HG03469 (cell line): ENCODE measurements around the gene ZNF837.

Experiments
- ATAC-seq: cut with Tn5 transposase; IDR thresholded peaks from one replicate; pipeline ENCODE4 v1.9.1; 2021; ENCODE audit warnings: mild to moderate bottlenecking, moderate library complexity, moderate number of reproducible peaks; ENCODE audit not compliant: unreplicated experiment

ZNF837 gene

DNA sequence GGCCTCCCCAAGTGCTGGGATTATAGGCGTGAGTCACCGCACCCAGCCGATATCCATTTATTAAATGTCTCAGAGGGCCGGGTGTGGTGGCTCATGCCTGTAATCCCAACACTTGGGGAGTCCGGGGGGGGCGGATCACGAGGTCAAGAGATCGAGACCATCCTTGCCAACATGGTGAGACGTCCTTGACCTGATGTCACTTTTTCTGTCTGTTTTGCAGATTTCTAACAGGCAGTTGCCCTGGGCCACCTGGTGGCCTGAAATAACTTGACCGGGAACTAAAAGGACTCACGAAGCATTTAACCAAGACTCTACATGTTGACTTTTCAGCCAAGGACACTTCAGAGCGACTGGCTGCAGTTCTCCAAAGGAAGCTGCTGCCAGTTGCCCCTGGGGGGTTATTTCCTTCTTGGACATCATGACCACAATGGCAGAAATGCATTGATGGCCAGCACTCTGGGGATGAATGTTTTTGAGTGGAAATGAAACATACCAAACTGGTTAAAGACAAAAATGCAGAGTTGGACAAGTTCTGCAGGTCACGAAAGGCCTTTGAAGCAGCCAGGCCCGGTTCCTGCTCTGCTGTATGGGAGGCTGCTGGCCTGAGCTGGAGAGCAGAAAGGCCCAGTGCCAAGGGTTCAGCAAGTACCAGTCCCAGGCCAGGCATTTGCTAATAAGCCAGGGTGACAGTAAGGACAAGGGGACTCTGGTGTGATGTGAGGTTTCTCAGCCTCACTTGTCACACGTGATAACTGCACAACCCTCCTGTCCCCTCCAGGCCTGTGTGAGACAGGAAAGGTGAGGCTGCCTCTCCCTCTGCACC lies 8.3 kb downstream of the ZNF837 start:
- no peak for ATAC-seq

DNA sequence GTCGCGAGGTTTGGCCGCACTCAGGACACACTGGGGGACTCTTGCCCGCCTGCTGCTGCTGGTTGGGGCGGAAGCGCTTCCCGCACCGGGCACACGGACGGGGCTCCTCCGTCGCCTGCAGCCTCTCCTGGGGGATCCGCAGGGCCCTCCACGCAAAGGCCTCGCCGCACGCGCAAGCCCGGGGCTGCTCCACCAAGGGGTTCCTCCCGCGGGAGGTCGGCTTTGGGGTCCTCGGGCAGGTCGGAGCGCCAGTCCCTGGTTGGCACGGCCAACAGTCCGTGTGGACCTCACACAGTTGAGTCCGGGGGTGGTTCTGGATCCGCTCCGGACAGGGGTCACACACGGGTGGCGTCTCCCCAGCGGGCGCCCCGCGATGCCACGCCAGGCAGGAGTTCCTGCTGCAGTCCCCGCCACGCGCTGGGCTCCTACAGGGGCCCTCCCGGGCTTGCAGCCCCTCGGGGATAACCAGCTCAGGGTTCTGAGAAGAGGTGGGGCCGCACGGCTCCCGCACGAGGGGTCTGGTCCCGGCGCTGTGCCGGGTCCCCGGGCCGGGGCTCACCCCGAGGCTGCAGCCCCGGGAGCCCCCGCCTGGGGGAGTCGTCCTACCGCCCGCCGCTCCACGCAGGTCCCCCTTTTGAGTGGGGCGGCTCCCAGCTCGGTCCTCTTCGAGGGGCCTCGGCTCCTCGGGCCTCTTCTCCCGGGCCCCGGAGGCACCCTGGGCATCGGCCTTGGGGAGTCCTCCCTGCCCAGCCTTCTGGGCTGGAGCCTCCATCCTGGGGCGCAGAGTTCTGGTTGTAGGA lies 12.1 kb downstream of the ZNF837 start:
- ATAC-seq, result no peak

DNA sequence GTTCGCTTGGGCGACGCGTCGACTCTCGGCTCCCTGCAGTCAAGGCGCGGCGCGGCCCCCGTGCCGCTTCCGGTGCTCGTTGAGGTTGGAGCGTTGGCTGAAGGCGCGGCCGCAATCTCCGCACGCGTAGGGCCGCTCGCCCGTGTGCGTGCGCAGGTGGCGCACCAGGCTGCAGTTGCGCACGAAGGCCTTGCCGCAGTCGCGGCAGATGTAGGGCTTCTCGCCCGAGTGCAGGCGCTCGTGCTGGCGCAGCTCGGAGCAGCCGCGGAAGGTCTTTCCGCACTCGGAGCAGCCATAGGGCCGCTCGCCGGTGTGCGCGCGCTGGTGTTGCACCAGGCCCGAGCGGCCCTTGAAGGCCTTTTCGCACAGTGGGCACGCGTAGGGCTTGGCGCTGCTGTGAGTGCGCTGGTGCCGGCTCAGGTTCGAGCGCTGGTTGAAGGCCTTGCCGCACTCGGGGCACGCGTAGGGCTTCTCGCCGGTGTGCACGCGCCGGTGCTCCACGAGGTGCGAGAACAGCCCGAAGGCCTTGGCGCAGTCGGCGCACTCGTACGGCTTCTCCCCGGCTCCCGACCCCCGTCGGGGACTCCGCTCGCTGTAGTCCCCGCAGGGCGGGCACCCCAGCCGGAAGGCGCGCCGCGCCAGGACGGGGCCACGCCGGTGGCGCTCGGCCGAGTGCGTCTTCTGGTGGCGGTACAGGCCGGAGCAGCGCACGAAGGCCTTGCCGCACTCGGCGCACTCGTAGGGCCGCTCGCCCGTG lies 13.0 kb downstream of the ZNF837 start:
- no peak for ATAC-seq

DNA sequence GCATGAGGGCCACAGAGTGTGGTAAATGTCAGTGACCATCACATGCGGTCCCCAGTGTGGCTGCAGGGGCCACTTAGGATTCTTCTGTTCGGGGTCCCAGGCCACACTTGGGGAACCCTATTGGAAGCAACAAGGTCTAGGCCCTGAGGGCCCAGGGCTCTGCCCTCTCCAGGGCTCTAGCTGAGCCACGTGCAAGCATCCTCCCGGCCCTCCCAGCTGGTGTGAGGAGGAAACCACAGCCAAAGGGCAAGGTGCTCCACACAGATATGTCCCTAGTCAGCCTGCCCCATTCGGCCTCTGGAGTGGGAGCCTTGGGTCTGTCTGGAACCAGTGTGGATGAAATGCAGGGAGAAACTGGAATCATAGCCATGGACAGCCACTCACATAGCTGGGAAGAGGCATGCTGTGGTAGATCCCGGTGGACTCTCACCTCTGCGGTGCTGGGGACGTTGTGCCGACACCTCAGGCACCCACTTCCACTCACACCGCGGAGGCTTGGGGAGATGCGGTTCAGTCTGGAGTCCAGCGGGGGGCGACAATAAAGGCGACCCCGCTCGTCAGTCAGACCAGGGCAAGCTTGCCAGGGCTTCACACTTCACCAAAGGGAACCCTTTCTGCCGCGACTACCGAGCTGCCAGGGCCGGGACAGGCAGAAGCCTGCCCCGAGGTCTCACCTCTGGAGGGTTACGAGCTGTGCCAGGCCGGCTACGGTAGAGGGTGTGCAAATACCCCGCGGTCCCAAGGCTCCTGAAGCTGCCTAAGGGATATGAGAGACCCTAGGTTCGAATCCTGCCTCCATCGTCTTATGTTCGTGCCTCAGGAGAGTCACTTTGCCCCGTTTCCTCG lies 14.0 kb downstream of the ZNF837 start:
- ATAC-seq, result no peak

DNA sequence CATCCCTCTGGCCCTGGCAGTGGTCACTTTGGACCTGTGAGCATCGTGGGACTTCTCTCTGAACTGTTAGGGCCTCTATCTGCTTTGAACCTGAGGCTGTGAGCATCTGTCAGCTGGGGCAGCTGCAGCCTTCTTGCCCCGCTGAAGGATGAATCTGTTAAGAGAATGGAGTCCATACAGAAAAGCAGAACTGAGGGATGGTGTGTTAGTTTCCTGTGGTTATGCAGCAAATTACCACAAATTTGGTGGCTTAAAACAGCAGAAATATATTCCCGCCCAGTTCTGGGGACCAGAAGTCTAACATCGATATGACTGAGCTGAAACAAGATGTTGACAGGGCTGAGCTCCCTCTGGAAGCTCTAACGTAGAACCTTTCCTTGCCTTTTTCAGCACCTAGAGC lies 16.7 kb downstream of the ZNF837 start:
- ATAC-seq, result no peak

DNA sequence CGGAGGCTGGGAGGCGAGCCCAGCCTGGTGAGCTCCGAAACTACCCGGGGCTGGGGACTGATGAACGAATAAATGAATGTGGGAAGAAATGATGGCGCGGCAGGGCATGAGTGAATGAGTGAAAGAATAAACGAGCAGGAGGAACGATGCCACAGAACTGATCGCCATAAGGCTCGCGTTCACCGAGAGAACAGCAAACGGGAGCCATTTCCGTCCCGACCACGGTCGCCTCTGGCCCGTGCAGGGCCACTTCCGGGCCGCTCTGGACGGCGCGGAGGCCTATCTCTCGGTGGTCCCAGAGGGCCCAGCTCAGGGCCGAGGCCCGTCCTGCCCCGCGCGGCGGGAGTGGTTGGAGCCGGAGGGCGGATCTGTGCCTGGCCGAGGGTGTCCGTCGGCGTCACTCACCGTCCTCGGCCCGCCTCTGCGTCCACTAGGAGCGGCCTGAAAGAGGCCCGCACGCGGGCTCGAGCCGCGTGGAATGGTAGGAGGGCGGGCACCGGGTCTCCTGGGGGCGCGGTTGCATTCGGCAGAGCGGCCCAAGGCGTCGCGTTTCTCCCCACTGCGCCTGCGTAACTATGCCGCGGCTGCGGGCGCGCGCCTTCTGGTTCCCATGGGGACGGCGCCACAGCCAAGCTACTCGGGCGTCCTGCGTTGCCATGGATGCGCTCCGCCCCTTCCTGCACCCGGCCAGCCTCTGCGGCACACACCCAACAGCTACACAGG lies 18.4 kb downstream of the ZNF837 start, which contains the start of gene ZNF497:
Gene ZNF497, minus strand, starts transcription at position 480 of the 723 bp plus-strand sequence. CDS start 5,116 bp downstream, outside the sequence.
- peak; percentile 68 for ATAC-seq

DNA sequence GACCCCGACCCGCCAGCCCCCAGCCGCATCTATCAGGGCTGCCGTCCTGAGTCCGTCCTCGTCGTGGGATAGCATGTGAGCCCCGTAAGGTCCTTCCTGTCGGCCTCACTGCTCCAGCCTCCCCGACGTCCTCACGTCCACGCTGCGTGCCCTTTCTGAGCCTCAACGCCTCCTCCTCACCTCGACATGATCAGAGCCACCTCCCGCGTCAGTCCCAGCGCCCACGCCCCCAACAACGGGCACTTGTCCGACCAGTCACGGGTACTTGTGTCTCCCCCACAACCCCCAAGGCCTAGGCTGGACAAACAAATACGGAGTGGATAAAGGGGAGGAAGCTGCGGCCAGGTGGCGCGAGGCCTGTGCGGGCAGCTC lies 18.9 kb downstream of the ZNF837 start:
- ATAC-seq, result no peak

DNA sequence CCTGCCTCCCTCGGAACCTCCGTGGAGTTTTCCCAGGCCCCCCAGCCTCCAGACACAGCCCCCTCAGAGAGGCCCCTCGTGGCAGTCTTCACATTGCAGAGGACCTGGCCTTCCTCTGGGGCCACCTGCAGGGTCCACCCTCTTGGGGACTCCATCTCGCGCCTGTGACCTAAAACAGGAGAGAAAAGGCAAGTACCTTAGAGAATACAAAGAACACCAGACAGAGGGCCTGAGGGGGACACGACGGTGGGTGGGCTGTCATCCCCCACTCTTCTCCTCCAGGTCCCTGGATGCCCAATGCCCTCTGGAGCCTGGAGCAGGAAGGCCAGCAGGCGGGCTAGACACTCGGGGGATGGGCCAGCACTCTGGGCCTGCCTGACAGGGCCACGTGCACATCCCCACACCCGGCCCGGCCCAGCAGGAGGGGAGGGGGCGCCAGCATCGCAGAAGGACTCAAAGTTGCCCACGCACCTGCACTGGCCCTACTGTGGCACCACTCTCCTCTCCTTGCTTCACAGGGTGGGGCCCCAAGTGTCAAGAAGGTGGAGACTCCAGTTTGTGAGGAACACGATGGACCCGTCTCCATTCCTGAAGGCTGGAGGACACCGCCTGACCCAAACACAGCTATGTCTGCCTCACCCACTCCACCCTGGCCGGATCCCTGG lies 23.2 kb downstream of the ZNF837 start:
- ATAC-seq, result no peak

DNA sequence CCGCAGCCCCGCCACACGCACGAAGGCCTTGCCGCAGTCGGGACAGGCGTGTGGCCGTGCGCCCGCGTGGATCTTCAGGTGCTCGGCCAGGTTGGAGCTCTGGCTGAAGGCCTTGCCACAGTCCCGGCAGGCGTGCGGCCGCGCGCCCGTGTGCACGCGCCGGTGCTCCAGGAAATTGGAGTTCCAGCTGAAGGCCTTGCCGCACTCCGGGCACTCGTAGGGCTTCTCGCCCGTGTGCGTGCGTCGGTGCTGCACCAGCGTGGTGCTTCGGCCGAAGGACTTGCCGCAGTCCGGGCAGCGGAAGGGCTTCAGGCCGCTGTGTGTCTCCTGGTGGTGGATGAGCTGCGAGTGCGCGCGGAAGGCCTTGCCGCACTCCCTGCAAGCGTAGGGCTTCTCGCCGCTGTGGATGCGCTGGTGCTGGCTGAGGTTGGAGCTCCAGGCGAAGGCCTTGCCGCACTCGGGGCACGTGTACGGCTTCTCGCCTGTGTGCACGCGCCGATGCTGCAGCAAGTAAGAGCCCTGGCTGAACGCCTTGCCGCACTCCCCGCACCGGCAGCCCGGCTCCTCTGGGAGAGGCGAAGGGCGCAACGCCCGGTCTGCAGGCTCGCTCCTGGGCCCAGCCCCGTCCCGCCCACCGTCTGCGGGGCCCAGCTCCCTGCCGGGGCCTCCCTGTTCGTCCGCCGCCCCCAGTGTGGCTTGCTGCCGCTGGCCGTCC lies 23.9 kb downstream of the ZNF837 start:
- ATAC-seq, result no peak

DNA sequence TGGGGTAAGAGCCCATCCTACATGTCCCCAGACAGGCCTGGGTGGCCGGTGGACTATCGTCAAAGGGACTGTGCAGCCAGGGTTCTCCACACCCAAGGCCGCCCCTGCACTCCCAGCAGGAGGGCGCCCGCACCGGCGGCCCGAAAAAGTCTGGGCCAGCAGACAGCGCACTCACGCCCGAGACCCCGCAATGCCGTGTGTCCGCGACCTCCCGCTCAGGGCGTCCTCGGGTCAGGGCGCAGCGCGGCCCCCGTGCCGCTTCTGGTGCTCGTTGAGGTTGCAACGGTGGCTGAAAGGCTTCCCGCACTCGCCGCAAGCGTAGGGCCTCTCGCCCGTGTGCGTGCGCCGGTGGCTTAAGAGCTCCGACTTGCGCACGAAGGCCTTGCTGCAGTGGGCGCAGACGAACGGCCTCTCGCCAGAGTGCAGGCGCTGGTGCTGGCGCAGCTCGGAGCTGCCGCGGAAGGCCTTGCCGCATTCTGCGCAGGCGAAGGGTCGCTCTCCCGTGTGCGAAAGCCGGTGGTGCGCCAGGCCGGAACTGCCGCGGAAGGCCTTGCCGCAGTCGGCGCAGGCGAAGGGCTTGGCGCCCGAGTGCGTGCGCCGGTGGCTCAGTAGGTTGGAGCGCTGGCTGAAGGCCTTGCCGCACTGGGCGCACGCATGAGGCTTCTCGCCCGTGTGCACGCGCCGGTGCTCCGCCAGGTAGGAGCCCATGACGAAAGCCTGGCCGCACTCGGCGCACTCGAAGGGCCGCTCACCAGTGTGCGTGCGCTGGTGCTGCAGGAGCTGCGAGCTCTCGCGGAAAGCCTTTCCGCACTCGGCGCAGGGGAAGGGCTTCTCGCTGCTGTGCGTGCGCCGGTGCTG lies 24.7 kb downstream of the ZNF837 start:
- no peak for ATAC-seq

DNA sequence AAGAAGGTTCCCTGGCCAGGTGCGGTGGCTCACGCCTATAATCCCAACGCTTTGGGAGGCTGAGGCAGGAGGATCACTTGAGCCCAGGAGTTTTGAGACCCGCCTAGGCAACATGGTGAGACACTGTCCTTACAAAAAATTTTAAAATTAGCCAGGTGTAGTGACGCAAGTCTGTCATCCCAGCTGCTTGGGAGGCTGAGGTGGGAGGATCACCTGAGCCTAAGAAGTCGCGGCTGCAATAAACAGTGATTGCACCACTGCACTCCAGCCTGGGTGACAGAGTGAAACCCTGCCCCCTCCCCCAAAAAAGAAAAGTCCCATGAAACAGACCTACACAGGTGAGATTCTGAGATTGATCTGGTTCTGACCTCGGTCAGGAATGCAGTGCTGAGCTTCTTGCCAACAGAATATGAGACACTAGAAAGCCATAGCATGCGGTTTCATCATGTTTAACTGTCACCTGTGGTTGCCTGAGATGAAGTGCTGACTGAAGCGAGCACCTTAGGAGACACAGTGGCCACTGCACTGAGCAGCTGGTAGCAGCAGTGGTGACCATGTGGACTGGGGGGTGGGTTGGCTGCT lies 25.5 kb downstream of the ZNF837 start:
- ATAC-seq, result no peak

DNA sequence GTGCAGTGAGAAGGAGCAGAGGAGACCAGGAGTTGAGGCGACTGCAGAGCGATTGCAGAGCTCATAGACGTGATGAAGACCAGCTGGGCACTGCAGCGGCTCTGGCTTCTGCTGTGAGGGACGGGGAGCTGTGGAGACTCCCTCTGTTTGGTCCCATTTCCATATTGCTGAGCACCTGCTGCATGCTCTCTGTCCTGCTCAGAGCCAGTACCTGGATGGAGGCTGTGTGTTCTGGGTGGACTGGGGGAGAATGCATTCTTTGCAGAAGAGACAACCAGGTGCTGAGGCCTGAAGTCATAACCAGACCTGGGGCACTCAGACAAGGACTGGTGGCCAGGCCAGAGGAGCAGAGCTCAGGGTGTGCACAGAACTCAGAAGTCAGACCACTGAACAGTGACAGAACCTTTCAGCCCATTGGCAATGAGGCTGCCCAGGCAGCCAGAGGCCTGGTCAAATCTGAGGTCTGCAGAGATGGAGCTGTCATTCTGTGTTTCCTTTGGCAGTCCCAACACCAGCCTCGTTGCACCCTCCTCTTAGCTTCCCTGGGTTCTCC lies 26.3 kb downstream of the ZNF837 start:
- ATAC-seq, result no peak

DNA sequence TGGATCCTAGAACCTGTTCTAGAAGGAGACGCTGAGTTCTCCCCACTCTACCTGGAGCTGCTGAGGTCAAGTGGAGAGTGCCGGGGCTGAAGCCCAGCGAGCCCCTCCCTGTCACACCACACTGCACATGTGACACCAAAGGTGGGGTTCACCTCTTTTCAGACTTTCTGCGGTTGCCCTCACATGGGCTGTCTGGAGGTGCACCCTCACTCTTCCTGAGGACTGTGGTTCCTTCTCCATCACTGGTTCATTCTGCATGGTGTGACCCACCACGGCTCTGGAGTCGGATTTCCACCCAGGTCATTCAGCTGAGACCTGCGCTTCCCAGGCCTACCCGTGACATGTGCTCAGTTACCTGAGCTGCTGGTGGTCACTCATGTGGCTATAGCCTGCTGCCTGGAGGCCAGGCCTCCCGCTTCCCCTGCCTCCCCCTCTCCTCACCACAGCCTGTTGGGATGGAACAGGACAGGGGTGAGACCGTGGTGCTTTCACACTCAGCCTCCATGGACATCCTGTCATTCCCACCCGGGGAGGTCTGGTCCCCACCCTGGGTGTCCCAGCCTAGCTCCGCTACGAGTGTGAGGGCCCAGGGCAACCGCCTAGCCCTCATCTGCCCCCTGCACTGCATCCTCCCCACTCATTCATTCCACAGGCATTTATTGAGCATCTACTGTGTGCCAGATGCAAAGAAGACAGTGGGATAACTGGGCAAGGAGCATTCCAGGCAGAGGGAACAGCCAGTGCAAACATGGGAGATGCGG lies 26.9 kb downstream of the ZNF837 start:
- ATAC-seq, result no peak

DNA sequence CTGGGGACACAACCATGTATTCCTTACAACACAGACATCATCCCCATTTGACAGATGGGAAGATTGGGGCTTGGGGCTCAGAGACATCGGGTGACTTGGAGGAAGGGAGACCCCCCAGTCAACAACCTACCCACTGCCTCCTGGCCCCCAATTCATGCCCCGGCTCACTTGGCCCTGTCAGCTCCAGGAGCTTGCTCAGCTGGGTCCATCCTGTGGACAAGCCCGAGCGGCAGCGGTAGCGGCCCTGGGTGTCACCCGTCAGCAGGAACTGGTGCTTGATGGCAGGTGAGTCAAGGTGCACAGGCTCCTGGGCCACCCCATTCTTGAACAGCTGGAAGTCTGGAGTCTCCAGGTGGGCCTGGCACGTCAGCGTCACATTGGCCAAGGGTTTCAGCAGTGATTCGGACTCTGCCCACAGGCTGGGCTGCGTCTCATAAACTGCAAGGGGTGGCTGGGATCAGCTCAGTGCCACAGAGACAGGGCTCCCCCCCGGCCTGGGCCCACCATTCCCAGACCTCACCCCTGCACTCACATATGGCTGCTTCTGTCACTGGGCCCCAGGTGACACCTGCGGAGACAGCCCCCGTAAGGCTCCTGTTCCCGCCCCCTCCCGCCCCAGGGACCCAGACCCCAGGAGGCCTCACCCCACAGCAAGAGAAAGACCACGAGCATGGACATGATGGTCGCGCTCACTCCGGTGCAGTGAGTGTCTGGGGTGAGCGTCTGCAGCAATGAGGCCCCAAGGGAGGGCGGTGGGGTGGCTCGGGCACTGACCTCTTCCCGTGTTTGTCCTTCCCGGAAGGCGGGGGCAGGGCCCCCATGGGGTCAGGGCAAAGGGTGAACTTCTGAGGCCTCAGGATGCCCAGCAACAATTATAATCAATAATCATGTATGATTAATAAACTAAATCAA lies 27.8 kb downstream of the ZNF837 start, which contains the start of gene A1BG:
Gene A1BG, minus strand, starts transcription at position 733 of the 912 bp plus-strand sequence. Its CDS starts 55 bp downstream, at position 678.
- no peak for ATAC-seq
